ENCODE data around the gene CEACAM7. TPM values are rescaled to one million over a fixed set of nuclear protein-coding genes. Genes with fewer than 3 reads are reported as not detected.

The CEACAM7 gene
- total RNA-seq, 1 experiment from 2014 or later: not detected

DNA sequence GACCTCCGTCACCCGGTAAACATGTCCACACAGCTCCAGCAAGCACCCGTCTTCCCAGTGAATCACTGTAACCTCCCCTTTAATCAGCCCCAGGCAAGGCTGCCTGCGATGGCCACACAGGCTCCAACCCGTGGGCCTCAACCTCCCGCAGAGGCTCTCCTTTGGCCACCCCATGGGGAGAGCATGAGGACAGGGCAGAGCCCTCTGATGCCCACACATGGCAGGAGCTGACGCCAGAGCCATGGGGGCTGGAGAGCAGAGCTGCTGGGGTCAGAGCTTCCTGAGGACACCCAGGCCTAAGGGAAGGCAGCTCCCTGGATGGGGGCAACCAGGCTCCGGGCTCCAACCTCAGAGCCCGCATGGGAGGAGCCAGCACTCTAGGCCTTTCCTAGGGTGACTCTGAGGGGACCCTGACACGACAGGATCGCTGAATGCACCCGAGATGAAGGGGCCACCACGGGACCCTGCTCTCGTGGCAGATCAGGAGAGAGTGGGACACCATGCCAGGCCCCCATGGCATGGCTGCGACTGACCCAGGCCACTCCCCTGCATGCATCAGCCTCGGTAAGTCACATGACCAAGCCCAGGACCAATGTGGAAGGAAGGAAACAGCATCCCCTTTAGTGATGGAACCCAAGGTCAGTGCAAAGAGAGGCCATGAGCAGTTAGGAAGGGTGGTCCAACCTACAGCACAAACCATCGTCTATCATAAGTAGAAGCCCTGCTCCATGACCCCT lies 11.3 kb upstream of the CEACAM7 start:
- POLR2A ChIA-PET (ENCODE audit: unreplicated experiment): no interaction called here
- H2AFZ ChIP-seq: no peak overlapping the region
- H3K4me3 ChIP-seq: no peak overlapping the region
- H4K20me1 ChIP-seq (ENCODE audit: insufficient read depth): no peaks in the 10 kb centered on the region
- no peak overlapping the region for H3K4me2 ChIP-seq
- no peak for DNase-seq
- H3K4me1 ChIP-seq (replicated peaks; ENCODE audit: insufficient read depth): 0 out of 2 replicates have a peak, but pooled peaks cover 10% of the 10 kb centered on the region
- intact Hi-C loops (cut with micrococcal nuclease; ENCODE audit: unreplicated experiment): no loop called here
- no peaks in the 10 kb centered on the region for H3K9me3 ChIP-seq (ENCODE audit: insufficient read depth, low read depth)
- TF ChIP-seq, protein P1, sequence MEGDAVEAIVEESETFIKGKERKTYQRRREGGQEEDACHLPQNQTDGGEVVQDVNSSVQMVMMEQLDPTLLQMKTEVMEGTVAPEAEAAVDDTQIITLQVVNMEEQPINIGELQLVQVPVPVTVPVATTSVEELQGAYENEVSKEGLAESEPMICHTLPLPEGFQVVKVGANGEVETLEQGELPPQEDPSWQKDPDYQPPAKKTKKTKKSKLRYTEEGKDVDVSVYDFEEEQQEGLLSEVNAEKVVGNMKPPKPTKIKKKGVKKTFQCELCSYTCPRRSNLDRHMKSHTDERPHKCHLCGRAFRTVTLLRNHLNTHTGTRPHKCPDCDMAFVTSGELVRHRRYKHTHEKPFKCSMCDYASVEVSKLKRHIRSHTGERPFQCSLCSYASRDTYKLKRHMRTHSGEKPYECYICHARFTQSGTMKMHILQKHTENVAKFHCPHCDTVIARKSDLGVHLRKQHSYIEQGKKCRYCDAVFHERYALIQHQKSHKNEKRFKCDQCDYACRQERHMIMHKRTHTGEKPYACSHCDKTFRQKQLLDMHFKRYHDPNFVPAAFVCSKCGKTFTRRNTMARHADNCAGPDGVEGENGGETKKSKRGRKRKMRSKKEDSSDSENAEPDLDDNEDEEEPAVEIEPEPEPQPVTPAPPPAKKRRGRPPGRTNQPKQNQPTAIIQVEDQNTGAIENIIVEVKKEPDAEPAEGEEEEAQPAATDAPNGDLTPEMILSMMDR (conservative IDR thresholded peaks at IDR 0.05): no peak
- no peaks in the 10 kb centered on the region for H3K9me2 ChIP-seq (ENCODE audit: insufficient read depth)
- no TSS peak for BruUV-seq (replicated peaks)
- CTCF ChIA-PET: interaction anchor here (0.5 kb wide), 1 partner anchor 229 kb away, joined by 13 read pairs; no protein-coding TSS in a partner anchor
- no peaks in the 10 kb centered on the region for H3F3A ChIP-seq (ENCODE audit: insufficient read depth, low read depth)
- H3K79me2 ChIP-seq (ENCODE audit: low read depth): no peaks in the 10 kb centered on the region
- peaks cover 8% of the 10 kb centered on the region; the same call in 1 of the 2 replicates for H3K27me3 ChIP-seq (ENCODE audit: insufficient read depth, low read depth)
- no peaks in the 10 kb centered on the region for H3K36me3 ChIP-seq (ENCODE audit: low read depth)
- no peak overlapping the region for H3K27ac ChIP-seq

- Histone ChIP-seq H3K9me2 (ENCODE audit: insufficient read depth) (no peaks in the 10 kb centered on the region), H3K4me1 (replicated peaks; ENCODE audit: insufficient read depth) (0 out of 2 replicates have a peak, but pooled peaks cover 10% of the 10 kb centered on the region), H3K27me3 (ENCODE audit: insufficient read depth, low read depth) (peaks cover 8% of the 10 kb centered on the region; the same call in 1 of the 2 replicates), H3K27ac (no peak overlapping the region), H3K79me2 (ENCODE audit: low read depth) (no peaks in the 10 kb centered on the region), H3F3A (ENCODE audit: insufficient read depth, low read depth) (no peaks in the 10 kb centered on the region), H3K36me3 (ENCODE audit: low read depth) (no peaks in the 10 kb centered on the region), H3K4me2 (no peak overlapping the region), H3K4me3 (no peak overlapping the region), H4K20me1 (ENCODE audit: insufficient read depth) (no peaks in the 10 kb centered on the region), H3K9me3 (ENCODE audit: insufficient read depth, low read depth) (no peaks in the 10 kb centered on the region), H2AFZ (no peak overlapping the region)
- ChIA-PET POLR2A (ENCODE audit: unreplicated experiment) (no interaction called here), CTCF (no interaction called here)
- DNase-seq: peak in 1 of 2 experiments; percentile 48
- BruUV-seq (replicated peaks): no TSS peak
- intact Hi-C loops (cut with micrococcal nuclease; ENCODE audit: unreplicated experiment): no loop called here
- TF ChIP-seq, protein P1 (conservative IDR thresholded peaks at IDR 0.05): no peak
- no peak for TF ChIP-seq EZH2 (IDR thresholded peaks at IDR 0.05; ENCODE audit: low read depth)
These were observed 10.7 kb upstream of the CEACAM7 start for GRCh38 chr19:41698746-41699230.

GRCh38 chr19:41697198-41697855 lies 9.3 kb upstream of the CEACAM7 start:
- TF ChIP-seq, protein P1 (conservative IDR thresholded peaks at IDR 0.05): no peak
- no peak for TF ChIP-seq EZH2 (IDR thresholded peaks at IDR 0.05; ENCODE audit: low read depth)
- POLR2A ChIA-PET (ENCODE audit: unreplicated experiment): no interaction called here
- H4K20me1 ChIP-seq (ENCODE audit: insufficient read depth): no peaks in the 10 kb centered on the region
- H3K36me3 ChIP-seq (ENCODE audit: low read depth): no peaks in the 10 kb centered on the region
- peaks cover 8% of the 10 kb centered on the region; the same call in 1 of the 2 replicates for H3K27me3 ChIP-seq (ENCODE audit: insufficient read depth, low read depth)
- no TSS peak for BruUV-seq (replicated peaks)
- CTCF ChIA-PET: no interaction called here
- no peak overlapping the region for H3K4me2 ChIP-seq
- no peak overlapping the region for H3K27ac ChIP-seq
- intact Hi-C loops (cut with micrococcal nuclease; ENCODE audit: unreplicated experiment): no loop called here
- no peaks in the 10 kb centered on the region for H3K9me3 ChIP-seq (ENCODE audit: insufficient read depth, low read depth)
- H3K9me2 ChIP-seq (ENCODE audit: insufficient read depth): no peaks in the 10 kb centered on the region
- H3K4me1 ChIP-seq (replicated peaks; ENCODE audit: insufficient read depth): 0 out of 2 replicates have a peak, but pooled peaks cover 6% of the 10 kb centered on the region
- H3K4me3 ChIP-seq: no peak overlapping the region
- H3F3A ChIP-seq (ENCODE audit: insufficient read depth, low read depth): no peaks in the 10 kb centered on the region
- H3K79me2 ChIP-seq (ENCODE audit: low read depth): no peaks in the 10 kb centered on the region
- no peak for DNase-seq
- H2AFZ ChIP-seq: no peak overlapping the region
